ENCODE results near the gene TCERG1L. TPM values are rescaled to one million over a fixed set of nuclear protein-coding genes. Genes with fewer than 3 reads are reported as not detected.

The TCERG1L gene
- total RNA-seq, 2 donors from 2014 or later: not detected

DNA sequence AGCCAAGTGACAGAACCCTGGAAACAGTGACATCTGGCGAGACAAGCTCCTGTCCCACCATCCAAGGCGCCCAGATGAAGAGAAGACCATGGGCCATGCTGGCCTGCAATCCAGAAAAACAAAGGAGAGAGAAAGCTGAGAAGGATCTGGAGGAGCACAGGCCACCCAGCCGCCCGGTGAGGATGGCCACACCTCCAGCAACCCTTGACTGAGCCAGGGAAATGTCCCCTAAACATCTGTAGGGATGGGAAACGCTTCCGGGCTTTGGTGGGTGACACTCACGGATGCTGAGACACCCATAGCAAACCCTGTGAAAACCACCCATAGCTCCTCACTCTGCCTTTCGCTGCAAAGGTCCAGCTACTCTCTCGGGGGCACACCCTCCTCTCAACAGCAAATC, 32.0 kb downstream of the TCERG1L start:
- no peak overlapping the region for H3K27ac ChIP-seq
- no peaks in the 10 kb centered on the region for H3K4me1 ChIP-seq (ENCODE audit: control insufficient read depth in 1 of 2, low read depth in 2 of 2)
- DNase-seq (ENCODE audit: low spot score) (no peak), ATAC-seq (ENCODE audit: insufficient number of reproducible peaks, low FRiP score, low read depth) (no peak)
- TF ChIP-seq, protein P1, sequence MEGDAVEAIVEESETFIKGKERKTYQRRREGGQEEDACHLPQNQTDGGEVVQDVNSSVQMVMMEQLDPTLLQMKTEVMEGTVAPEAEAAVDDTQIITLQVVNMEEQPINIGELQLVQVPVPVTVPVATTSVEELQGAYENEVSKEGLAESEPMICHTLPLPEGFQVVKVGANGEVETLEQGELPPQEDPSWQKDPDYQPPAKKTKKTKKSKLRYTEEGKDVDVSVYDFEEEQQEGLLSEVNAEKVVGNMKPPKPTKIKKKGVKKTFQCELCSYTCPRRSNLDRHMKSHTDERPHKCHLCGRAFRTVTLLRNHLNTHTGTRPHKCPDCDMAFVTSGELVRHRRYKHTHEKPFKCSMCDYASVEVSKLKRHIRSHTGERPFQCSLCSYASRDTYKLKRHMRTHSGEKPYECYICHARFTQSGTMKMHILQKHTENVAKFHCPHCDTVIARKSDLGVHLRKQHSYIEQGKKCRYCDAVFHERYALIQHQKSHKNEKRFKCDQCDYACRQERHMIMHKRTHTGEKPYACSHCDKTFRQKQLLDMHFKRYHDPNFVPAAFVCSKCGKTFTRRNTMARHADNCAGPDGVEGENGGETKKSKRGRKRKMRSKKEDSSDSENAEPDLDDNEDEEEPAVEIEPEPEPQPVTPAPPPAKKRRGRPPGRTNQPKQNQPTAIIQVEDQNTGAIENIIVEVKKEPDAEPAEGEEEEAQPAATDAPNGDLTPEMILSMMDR (IDR thresholded peaks at IDR 0.05): no peak
- no peaks in the 10 kb centered on the region for H3K27me3 ChIP-seq (replicated peaks; ENCODE audit: insufficient read depth)
- no peaks in the 10 kb centered on the region for H3K9me3 ChIP-seq
- no peak overlapping the region for H3K4me3 ChIP-seq
- no peaks in the 10 kb centered on the region for H3K36me3 ChIP-seq

DNA sequence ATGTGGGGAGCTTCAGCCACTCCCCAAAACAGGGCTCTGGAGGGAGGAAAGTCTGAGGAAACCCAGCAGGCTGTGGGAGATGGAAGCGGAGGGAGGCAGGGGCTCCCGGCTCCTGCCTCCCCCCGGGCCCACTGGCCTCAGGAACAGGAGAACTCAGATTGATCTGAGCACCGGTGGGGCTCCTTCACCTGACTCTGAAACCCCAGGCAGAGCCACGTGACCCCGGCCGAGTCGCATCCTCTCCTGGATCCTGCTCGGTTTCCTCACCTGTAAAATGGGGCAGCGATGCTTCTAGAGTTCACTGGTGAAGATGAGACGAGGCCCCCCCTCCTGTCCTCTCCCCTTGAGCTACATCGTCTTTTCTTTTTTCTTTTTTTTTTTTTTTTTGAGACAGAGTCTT, 33.6 kb downstream of the TCERG1L start:
- no peak for ATAC-seq (ENCODE audit: insufficient number of reproducible peaks, low FRiP score, low read depth)
- Histone ChIP-seq H3K4me3 (no peak overlapping the region), H3K9me3 (no peaks in the 10 kb centered on the region), H3K27me3 (replicated peaks; ENCODE audit: insufficient read depth) (no peaks in the 10 kb centered on the region), H3K36me3 (no peaks in the 10 kb centered on the region), H3K27ac (no peak overlapping the region), H3K4me1 (ENCODE audit: control insufficient read depth in 1 of 2, low read depth in 2 of 2) (no peaks in the 10 kb centered on the region)
- TF ChIP-seq, protein P1 (IDR thresholded peaks at IDR 0.05): no peak
- no peak for DNase-seq (ENCODE audit: low spot score)

DNA sequence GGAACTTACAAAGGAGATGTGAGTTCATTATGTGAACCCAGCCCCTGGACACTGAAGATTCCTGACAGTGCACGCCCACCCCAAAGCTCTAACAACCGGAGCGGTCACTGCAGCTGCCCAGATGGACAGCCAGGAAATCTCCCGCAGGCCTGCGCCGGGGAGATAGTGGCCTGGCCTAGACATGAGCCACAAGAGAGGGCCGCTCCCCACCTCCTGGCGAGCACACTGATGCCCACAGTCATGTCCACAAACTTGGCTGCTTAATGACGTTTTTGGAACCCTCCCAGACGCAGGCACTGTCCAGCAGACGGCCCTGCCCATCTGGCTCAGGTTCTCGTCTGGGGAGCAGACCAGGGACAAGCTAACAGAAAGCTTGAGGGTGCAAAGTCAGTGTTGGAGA, 34.2 kb downstream of the TCERG1L start:
- DNase-seq (ENCODE audit: low spot score): no peak
- no peaks in the 10 kb centered on the region for H3K9me3 ChIP-seq
- H3K4me1 ChIP-seq (ENCODE audit: control insufficient read depth in 1 of 2, low read depth in 2 of 2): no peaks in the 10 kb centered on the region
- H3K27me3 ChIP-seq (replicated peaks; ENCODE audit: insufficient read depth): no peaks in the 10 kb centered on the region
- H3K4me3 ChIP-seq: no peak overlapping the region
- no peak overlapping the region for H3K27ac ChIP-seq
- TF ChIP-seq, protein P1 (IDR thresholded peaks at IDR 0.05): no peak
- H3K36me3 ChIP-seq: no peaks in the 10 kb centered on the region
- ATAC-seq (ENCODE audit: insufficient number of reproducible peaks, low FRiP score, low read depth): no peak

DNA sequence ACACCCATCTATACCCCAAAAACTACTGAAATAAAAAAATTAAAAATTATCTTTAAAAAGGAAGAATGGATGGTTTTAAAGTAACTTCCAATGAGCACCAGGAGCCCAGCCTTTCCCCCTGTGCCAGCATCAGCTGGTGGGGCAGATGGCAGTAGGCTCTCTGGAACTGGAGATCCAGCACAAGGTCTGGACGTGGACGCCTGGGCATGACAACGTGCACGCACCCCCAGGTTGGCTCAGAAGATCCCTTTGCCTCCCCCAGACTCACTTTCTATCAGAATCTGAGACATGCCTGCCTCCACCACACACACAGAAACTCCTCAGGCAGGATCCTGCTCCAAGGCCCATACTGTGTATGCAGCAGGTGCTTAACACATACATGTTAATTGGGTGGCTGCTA, 35.8 kb downstream of the TCERG1L start:
- no peak for DNase-seq (ENCODE audit: low spot score)
- Histone ChIP-seq H3K9me3 (no peaks in the 10 kb centered on the region), H3K4me3 (no peak overlapping the region), H3K4me1 (ENCODE audit: control insufficient read depth in 1 of 2, low read depth in 2 of 2) (no peaks in the 10 kb centered on the region), H3K36me3 (no peaks in the 10 kb centered on the region), H3K27ac (no peak overlapping the region), H3K27me3 (replicated peaks; ENCODE audit: insufficient read depth) (no peaks in the 10 kb centered on the region)
- ATAC-seq (ENCODE audit: insufficient number of reproducible peaks, low FRiP score, low read depth): no peak
- TF ChIP-seq, protein P1 (IDR thresholded peaks at IDR 0.05): no peak

DNA sequence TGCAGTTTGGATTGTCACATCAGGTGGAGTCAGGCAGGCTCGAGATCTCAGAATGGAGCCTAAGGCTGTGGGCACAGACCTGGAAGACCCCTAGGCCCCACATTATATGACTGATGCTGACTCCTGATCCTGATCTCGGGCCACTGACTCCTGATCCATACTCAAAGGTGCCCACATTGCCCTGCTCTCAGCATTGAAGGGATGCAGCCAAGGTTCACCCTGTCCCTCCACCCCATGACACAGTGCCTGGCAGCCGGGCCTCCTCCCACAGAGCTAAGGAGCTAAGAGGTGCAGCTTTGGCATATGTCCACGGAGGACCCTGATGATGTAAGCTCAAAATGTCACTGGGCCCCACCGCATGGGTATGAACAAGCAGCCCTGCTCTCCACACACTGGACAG, 36.6 kb downstream of the TCERG1L start:
- H3K4me3 ChIP-seq: no peak overlapping the region
- TF ChIP-seq, protein P1 (IDR thresholded peaks at IDR 0.05): no peak
- DNase-seq (ENCODE audit: low spot score): no peak
- H3K36me3 ChIP-seq: no peaks in the 10 kb centered on the region
- ATAC-seq (ENCODE audit: insufficient number of reproducible peaks, low FRiP score, low read depth): no peak
- no peaks in the 10 kb centered on the region for H3K4me1 ChIP-seq (ENCODE audit: control insufficient read depth in 1 of 2, low read depth in 2 of 2)
- H3K9me3 ChIP-seq: no peaks in the 10 kb centered on the region
- no peaks in the 10 kb centered on the region for H3K27me3 ChIP-seq (replicated peaks; ENCODE audit: insufficient read depth)
- H3K27ac ChIP-seq: no peak overlapping the region

Measured in thoracic aorta (tissue), 2 donors.